GM12878 (cell line): ENCODE data around the gene ANGEL2. TPM values are rescaled to one million over a fixed set of nuclear protein-coding genes. Genes with fewer than 3 reads are reported as not detected.

Experiments
- BCL11A ChIP-seq: IDR thresholded peaks from 2 replicates; pipeline ENCODE4 v1.6.1; 2011; ENCODE audit warnings: low read depth, low read length
- BCLAF1 ChIP-seq: fragments of 450-650 bp; IDR thresholded peaks from 2 replicates; pipeline ENCODE4 v1.6.1; 2017; ENCODE audit warnings: antibody characterized with exemption, mild to moderate bottlenecking, moderate library complexity
- BRCA1 ChIP-seq: IDR thresholded peaks from 2 replicates; pipeline ENCODE4 v1.6.1; 2011; ENCODE audit warnings: low read depth, low read length, improper control_type of control experiment
- HDAC2 ChIP-seq: fragments of 200-600 bp; sonication (generic); IDR thresholded peaks from 2 replicates; pipeline ENCODE4 v1.6.1; 2017
- HDGF ChIP-seq: fragments of 450-650 bp; IDR thresholded peaks from 2 replicates; pipeline ENCODE4 v1.6.1; 2016; ENCODE audit warnings: antibody characterized with exemption
- MYB ChIP-seq: fragments of 150-350 bp; IDR thresholded peaks from 2 replicates; pipeline ENCODE4 v1.6.1; 2014; ENCODE audit warnings: mild to moderate bottlenecking, low read depth, low read length, borderline replicate concordance
- NR2C2 ChIP-seq: IDR thresholded peaks from 2 replicates; pipeline ENCODE4 v1.6.1; 2011; ENCODE audit warnings: borderline replicate concordance, low read depth; ENCODE audit not compliant: control insufficient read depth, insufficient read length
- POLR2A ChIP-seq: IDR thresholded peaks from 2 replicates; pipeline ENCODE4 v1.6.1; 2011; ENCODE audit warnings: low read depth, mild to moderate bottlenecking, low read length
- POU2F2 ChIP-seq: IDR thresholded peaks from 3 replicates; pipeline ENCODE4 v1.6.1; 2011; ENCODE audit warnings: low read depth, mild to moderate bottlenecking, low read length, borderline replicate concordance
- SMARCA5 ChIP-seq: fragments of 450-650 bp; IDR thresholded peaks from 2 replicates; pipeline ENCODE4 v1.6.1; 2017; ENCODE audit warnings: mild to moderate bottlenecking
- TAF1 ChIP-seq: IDR thresholded peaks from 2 replicates; pipeline ENCODE4 v1.6.1; 2011; ENCODE audit warnings: mild to moderate bottlenecking, low read depth, low read length, borderline replicate concordance
- TARDBP ChIP-seq: IDR thresholded peaks from 2 replicates; pipeline ENCODE4 v1.6.1; 2016; ENCODE audit warnings: borderline replicate concordance
- polyA plus RNA-seq, 11 experiments: library from polyadenylated mRNA; depleted of rRNA in 4 of 11; unstranded in 6 of 11; stranded (reverse) in 5 of 11; fragments of >200 nt; fragmentation: Nextera tagmentation in 4 of 11; fragmentation: Illumina TruSeq in 1 of 11; extraction: Ambion mirVana in 4 of 11; extraction: Trizol in 1 of 11; gene quantifications; 1 replicate in 1 of 11; 2 replicates in 10 of 11; pipeline versions ENCODE4 v1.2.1 to v1.2.3, GENCODE V29; 2011 to 2016; ENCODE audit warnings: inconsistent platforms in 2 of 11, missing spikeins in 2 of 11, low read depth in 1 of 11
- total RNA-seq, 4 experiments: library from RNA; depleted of rRNA in 3 of 4; stranded (reverse); fragments of >200 nt in 3 of 4; fragmentation: Illumina TruSeq in 1 of 4; extraction: Trizol in 1 of 4; gene quantifications; 2 replicates each; pipeline versions ENCODE4 v1.2.1 to v1.2.3, GENCODE V29; 2013 to 2021
- TF ChIP-seq, protein P1 (sequence below): IDR thresholded peaks from 2 replicates; pipeline ENCODE4 v1.6.1; 2012; ENCODE audit warnings: improper control_type of control experiment, low read depth, low read length; ENCODE audit not compliant: insufficient replicate concordance
- TF ChIP-seq, protein P2 (sequence below): fragments of 450-650 bp; IDR thresholded peaks from 2 replicates; pipeline ENCODE4 v1.6.1; 2016; ENCODE audit warnings: mild to moderate bottlenecking
- TF ChIP-seq, protein P3 (sequence below): IDR thresholded peaks from 2 replicates; pipeline ENCODE4 v1.6.1; 2011; ENCODE audit warnings: low read depth, low read length, improper control_type of control experiment, borderline replicate concordance
- TF ChIP-seq, protein P4 (sequence below): fragments of 450-650 bp; formaldehyde crosslinking; IDR thresholded peaks from 2 replicates; pipeline ENCODE4 v1.4.0; 2020; ENCODE audit warnings: mild to moderate bottlenecking, moderate library complexity

The ANGEL2 gene
- total and polyA plus RNA-seq, 10 of the 15 experiments (the other 5 are each of a cell fraction or from before 2014, with no cell fraction given) = 6.3 to 53.9 (median 30.7) TPM

GRCh38 chr1:212955098-212955497 lies 60.6 kb downstream of the ANGEL2 start (continued):
- TF ChIP-seq HDGF (no peak), SMARCA5 (no peak), BCLAF1 (no peak), POLR2A (no peak), MYB (no peak), BRCA1 (no peak), NR2C2 (no peak), HDAC2 (no peak), TARDBP (no peak), TAF1 (peak; percentile 12; the same call in 1 of the 2 replicates), BCL11A (no peak), POU2F2 (peak; percentile 74; the same call in 2 of the 3 replicates)
- TF ChIP-seq, protein P1, sequence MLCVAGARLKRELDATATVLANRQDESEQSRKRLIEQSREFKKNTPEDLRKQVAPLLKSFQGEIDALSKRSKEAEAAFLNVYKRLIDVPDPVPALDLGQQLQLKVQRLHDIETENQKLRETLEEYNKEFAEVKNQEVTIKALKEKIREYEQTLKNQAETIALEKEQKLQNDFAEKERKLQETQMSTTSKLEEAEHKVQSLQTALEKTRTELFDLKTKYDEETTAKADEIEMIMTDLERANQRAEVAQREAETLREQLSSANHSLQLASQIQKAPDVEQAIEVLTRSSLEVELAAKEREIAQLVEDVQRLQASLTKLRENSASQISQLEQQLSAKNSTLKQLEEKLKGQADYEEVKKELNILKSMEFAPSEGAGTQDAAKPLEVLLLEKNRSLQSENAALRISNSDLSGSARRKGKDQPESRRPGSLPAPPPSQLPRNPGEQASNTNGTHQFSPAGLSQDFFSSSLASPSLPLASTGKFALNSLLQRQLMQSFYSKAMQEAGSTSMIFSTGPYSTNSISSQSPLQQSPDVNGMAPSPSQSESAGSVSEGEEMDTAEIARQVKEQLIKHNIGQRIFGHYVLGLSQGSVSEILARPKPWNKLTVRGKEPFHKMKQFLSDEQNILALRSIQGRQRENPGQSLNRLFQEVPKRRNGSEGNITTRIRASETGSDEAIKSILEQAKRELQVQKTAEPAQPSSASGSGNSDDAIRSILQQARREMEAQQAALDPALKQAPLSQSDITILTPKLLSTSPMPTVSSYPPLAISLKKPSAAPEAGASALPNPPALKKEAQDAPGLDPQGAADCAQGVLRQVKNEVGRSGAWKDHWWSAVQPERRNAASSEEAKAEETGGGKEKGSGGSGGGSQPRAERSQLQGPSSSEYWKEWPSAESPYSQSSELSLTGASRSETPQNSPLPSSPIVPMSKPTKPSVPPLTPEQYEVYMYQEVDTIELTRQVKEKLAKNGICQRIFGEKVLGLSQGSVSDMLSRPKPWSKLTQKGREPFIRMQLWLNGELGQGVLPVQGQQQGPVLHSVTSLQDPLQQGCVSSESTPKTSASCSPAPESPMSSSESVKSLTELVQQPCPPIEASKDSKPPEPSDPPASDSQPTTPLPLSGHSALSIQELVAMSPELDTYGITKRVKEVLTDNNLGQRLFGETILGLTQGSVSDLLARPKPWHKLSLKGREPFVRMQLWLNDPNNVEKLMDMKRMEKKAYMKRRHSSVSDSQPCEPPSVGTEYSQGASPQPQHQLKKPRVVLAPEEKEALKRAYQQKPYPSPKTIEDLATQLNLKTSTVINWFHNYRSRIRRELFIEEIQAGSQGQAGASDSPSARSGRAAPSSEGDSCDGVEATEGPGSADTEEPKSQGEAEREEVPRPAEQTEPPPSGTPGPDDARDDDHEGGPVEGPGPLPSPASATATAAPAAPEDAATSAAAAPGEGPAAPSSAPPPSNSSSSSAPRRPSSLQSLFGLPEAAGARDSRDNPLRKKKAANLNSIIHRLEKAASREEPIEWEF = no peak
- TF ChIP-seq, protein P2, sequence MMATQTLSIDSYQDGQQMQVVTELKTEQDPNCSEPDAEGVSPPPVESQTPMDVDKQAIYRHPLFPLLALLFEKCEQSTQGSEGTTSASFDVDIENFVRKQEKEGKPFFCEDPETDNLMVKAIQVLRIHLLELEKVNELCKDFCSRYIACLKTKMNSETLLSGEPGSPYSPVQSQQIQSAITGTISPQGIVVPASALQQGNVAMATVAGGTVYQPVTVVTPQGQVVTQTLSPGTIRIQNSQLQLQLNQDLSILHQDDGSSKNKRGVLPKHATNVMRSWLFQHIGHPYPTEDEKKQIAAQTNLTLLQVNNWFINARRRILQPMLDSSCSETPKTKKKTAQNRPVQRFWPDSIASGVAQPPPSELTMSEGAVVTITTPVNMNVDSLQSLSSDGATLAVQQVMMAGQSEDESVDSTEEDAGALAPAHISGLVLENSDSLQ = peak; percentile 40
- TF ChIP-seq, protein P3, sequence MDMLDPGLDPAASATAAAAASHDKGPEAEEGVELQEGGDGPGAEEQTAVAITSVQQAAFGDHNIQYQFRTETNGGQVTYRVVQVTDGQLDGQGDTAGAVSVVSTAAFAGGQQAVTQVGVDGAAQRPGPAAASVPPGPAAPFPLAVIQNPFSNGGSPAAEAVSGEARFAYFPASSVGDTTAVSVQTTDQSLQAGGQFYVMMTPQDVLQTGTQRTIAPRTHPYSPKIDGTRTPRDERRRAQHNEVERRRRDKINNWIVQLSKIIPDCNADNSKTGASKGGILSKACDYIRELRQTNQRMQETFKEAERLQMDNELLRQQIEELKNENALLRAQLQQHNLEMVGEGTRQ = no peak
- TF ChIP-seq, protein P4, sequence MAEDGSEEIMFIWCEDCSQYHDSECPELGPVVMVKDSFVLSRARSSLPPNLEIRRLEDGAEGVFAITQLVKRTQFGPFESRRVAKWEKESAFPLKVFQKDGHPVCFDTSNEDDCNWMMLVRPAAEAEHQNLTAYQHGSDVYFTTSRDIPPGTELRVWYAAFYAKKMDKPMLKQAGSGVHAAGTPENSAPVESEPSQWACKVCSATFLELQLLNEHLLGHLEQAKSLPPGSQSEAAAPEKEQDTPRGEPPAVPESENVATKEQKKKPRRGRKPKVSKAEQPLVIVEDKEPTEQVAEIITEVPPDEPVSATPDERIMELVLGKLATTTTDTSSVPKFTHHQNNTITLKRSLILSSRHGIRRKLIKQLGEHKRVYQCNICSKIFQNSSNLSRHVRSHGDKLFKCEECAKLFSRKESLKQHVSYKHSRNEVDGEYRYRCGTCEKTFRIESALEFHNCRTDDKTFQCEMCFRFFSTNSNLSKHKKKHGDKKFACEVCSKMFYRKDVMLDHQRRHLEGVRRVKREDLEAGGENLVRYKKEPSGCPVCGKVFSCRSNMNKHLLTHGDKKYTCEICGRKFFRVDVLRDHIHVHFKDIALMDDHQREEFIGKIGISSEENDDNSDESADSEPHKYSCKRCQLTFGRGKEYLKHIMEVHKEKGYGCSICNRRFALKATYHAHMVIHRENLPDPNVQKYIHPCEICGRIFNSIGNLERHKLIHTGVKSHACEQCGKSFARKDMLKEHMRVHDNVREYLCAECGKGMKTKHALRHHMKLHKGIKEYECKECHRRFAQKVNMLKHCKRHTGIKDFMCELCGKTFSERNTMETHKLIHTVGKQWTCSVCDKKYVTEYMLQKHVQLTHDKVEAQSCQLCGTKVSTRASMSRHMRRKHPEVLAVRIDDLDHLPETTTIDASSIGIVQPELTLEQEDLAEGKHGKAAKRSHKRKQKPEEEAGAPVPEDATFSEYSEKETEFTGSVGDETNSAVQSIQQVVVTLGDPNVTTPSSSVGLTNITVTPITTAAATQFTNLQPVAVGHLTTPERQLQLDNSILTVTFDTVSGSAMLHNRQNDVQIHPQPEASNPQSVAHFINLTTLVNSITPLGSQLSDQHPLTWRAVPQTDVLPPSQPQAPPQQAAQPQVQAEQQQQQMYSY = no peak
